Midbrain (tissue), 1 donor: ENCODE results near the gene BAG2.

Source experiments
- DNase-seq: peaks from one replicate; lab custom pipeline; 2025; lab: John Stamatoyannopoulos, UW

Gene BAG2

DNA sequence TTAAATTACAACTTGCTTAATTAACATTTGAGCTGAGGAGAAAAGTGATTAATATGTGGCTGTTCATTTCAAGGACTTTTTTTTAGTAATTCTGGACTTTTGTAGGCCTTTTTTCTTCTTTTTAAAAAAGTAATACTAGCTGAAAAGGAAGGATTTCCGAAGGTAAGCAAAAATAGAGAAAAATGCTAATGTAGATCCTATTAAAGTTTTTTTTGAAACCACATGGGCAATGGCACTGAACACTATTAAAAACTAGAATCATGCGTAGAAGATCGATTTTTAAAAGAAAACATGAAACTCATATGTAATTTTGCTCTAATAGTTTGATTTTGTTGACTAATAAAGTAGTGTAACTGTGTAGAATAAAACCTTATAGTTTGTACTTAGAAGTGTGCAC is 2.4 kb downstream of the BAG2 start:
- DNase-seq: no peak

- DNase-seq: no peak
Measured at GRCh38 chr6:57177545-57178265, 5.6 kb downstream of the BAG2 start.

DNA sequence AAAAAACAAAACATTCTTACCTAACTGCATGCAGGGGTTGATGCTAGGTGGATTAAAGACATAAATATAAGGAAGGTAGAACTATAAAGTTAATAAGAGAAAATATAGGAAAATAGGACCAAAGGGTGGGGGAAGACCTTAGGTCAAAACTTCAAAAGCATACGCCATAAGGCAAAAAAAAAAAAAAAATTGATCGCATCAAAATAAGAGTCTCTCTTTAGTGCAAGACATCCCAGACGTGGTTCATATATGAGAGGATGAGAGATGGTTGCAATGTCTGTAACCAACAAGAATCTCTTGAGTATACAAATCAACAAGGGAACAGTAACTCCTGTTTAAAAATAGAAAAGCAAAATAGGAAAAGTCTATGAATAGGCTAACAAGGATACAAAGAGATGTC is 8.5 kb downstream of the BAG2 start:
- DNase-seq: no peak

- no peak for DNase-seq
Measured at GRCh38 chr6:57182017-57182432, 9.9 kb downstream of the BAG2 start.

- no peak for DNase-seq
Measured at GRCh38 chr6:57183336-57183735, 11.2 kb downstream of the BAG2 start.

DNA sequence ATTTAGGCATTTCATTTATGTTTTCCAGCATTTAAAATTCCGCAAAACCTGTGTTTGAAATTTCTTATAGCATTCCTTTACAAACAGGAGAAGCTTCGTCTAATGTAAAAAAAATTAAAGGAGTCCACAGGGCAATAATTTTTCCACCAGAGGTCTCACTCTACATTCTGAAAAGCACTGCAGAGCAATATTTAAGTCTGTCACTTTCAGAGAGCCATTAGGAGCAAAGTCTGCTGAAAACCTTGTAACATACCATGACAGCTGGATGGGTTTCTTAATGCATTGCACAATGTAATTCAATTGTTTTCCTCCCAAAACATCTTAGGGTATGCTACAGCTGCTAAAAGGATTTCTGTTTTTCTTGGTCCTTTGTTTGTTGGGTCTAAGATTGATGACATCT is 18.0 kb downstream of the BAG2 start:
- peak; percentile 5 for DNase-seq

- no peak for DNase-seq
Measured at GRCh38 chr6:57193177-57193576, 21.1 kb downstream of the BAG2 start.

DNA sequence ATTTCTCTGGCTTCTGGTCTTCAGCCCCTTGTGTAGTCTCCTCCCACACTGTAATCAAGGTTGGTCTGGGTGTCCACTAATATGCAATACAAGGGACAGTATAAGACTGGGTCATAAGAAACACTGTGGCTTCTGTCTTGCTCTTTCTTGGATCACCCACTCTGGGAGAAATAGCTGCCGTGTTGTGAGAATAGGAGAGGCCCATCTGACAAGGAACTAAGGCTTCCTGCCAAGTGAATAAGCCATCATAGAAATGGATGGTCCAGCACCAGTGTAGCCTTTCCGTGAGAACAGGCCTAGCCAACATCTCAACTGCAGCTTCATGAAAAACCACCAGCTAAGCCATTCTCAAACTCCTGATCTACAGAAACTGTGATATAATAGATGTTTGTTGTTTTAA is 23.3 kb downstream of the BAG2 start:
- DNase-seq: no peak

- DNase-seq: no peak
Measured at GRCh38 chr6:57198926-57199636, 27.0 kb downstream of the BAG2 start.

DNA sequence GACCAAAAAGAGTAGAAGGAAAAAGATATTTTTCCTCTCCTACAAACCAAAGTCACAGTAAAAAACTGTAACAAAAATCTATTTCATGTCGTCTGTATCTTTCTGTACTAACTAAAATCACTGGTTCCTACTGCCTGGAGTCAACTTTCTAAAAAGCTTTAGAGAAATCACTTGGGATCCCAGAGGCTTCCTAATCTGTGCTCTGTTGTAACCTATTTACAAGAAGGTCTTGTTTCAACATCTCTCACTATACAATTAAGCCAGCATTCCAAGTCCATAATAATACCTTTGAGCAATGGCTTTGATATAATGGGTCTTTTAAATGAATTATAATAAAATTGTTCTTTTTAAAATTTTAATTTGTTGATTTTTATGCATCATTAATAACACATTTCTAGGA is 29.6 kb downstream of the BAG2 start:
- DNase-seq: no peak

- no peak for DNase-seq
Measured at GRCh38 chr6:57205550-57206328, 33.6 kb downstream of the BAG2 start.

DNA sequence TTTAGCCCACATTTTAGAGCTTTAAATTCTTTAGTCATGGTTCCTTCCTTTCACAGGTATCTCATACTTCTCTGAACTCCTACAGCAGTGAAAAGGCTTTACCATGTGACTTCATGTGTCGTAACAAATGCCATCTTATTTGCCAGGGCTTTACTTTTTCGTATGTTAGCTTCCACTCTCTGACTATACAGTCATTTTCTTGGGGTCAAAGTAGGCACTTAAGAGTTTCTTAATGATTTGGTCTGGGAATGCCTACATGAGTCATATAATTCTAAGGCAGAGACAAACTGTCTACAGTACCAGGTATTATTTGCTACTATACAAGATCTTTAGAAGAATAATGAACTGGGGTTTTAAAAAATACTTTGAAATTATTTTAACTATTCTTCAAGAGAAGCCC is 35.0 kb downstream of the BAG2 start:
- no peak for DNase-seq

DNA sequence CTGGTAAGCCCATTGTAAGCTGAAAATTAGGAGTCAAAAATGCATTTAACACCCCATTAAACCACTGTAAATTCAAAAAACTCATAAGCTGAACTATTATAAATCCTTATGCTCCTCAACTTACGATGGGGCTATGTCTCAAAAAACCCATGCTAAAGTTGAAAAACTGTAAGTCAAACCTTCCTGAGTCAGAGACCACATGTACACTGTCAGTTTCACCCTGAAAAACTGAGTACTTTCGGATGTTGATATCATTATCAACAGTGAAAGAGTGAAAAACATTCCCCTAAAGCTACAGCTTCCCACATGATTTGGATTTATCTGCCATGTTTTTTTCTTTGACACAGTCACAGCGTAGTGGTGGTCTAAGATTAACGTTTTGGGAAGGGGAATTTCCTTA is 35.7 kb downstream of the BAG2 start:
- no peak for DNase-seq

DNA sequence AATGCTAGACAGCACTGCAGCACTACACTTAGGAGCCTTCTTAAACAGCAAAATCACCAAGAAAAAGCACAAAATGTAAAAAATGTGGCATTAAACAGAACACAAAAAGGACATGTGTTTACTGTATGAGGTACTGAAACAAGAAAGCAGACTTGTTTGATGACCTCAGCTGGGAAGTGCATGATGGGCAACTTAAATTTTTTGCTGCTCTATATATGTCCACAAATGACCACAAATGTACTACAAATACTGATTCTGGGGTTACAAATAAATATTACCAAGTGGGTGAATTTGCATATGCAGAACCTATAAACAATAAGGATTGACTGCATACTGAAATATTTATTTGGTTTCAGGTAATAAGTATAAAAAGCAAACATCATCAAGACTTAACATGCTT is 36.9 kb downstream of the BAG2 start:
- DNase-seq: no peak

DNA sequence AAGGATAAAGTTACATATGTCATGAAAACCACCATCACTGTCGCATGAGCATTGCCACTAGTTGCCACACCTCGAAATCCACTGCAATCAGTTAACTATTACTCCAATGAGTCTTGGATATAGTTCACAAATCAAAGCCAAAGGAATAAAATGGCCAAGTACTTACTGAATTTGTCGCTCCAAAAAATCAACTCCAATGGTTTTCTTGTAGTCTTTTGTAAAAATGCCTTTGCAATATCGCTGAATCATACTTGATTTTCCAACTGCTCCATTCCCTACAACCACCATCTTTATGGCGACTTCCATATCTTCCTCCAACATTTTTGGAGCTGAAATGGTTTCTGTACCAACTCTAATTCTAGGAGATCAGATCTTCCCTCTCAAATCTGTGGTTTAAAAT is 37.9 kb downstream of the BAG2 start:
- no peak for DNase-seq

DNA sequence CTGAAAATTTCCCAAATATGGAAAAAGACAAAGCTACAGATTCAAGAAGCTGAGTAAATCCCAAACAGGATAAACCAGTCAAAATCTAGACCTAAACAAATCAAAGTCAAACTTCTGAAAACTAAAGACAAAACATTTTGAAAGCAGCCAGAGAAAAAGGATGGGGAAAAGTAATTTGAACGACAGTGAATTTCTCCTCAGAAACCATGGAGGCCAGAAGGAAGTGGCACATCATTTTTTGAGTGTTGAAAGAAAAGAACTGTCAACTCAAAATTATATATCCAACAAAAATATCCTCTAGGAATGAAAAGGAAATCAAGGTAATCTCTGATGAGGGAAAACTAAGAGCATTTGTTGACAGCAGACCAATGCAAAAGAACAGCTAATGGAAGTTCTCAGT is 43.1 kb downstream of the BAG2 start:
- DNase-seq: no peak

DNA sequence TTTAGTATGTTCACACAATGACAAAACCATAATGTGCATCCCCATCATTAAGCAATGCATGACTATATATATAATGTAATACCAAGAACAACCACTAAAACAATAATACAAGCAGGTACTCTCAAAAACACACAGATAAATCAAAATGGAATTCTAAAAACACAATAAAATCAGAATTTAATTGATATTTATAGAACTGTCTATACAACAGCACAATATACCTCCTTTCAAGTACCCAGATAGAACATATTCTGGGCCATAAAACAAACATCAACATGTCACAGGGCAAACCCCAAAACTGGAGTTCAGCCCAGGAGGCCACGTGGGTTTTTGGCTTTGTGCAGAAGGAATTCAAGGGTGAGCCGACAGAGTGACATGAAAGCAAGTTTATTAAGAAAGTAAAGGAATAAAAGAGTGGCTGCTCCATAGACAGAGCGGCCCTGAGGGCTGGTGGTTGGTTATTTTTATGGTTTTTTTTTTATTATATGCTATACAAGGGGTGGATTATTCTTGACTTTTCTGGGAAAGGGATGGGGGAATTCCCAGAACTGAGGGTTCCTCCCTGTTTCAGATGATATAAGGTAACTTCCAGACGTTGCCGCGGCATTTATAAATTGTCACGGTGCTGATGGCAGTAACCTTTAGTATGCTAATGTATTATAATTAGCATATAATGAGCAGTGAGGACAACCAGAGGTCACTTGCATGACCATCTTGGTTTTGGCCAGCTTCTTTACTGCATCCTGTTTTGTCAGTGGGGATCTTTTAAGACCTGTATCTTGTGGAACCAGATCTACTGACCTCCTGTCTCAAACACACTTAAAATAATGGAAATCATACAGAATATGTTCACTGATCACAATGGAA is 44.3 kb downstream of the BAG2 start:
- peak; percentile 28 for DNase-seq

DNA sequence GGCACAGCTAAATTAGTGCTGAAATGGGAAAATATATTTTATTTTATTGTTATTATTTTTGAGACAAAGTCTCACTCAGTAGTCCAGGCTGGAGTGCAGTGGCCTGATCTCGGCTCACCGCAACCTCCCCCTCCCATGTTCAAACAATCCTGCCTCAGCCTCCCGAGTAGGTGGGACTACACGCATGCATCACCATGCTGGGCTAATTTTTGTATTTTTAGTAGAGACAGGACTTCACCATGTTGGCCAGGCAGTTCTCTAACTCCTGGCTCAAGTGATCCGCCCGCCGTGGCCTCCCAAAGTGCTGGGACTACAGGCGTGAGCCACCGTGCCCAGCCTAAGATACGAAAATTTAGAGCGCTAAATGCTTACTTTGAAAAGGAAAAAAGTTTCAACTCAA is 45.1 kb downstream of the BAG2 start:
- no peak for DNase-seq

- no peak for DNase-seq
Measured at GRCh38 chr6:57220083-57220703, 48.1 kb downstream of the BAG2 start.

- DNase-seq: peak; percentile 56
Measured at GRCh38 chr6:57221191-57221935, 49.2 kb downstream of the BAG2 start.
